ENCODE results near the gene SULT1C4. TPM values are rescaled to one million over a fixed set of nuclear protein-coding genes. Genes with fewer than 3 reads are reported as not detected.
"Not testable (repeated sequence)": the region's sequence is repeated elsewhere in the genome, so short reads cannot be mapped to it uniquely, and the experiment has no call there.

The SULT1C4 gene
- total RNA-seq, 1 donor from 2014 or later = 10.6 TPM

- intact Hi-C loops (cut with DNase I) = no loop called here
- TF ChIP-seq CTCF (IDR thresholded peaks at IDR 0.05) = no peak
- ATAC-seq (no peak), DNase-seq (no peak)
- Histone ChIP-seq H3K36me3 (no peaks in the 10 kb centered on the region), H3K4me3 (no peak overlapping the region), H3K9me3 (no peaks in the 10 kb centered on the region), H3K4me1 (no peaks in the 10 kb centered on the region), H3K27me3 (ENCODE audit: low read depth) (no peaks in the 10 kb centered on the region), H3K27ac (no peak overlapping the region)
Measured at GRCh38 chr2:108423067-108423466, 45.3 kb downstream of the SULT1C4 start.

DNA sequence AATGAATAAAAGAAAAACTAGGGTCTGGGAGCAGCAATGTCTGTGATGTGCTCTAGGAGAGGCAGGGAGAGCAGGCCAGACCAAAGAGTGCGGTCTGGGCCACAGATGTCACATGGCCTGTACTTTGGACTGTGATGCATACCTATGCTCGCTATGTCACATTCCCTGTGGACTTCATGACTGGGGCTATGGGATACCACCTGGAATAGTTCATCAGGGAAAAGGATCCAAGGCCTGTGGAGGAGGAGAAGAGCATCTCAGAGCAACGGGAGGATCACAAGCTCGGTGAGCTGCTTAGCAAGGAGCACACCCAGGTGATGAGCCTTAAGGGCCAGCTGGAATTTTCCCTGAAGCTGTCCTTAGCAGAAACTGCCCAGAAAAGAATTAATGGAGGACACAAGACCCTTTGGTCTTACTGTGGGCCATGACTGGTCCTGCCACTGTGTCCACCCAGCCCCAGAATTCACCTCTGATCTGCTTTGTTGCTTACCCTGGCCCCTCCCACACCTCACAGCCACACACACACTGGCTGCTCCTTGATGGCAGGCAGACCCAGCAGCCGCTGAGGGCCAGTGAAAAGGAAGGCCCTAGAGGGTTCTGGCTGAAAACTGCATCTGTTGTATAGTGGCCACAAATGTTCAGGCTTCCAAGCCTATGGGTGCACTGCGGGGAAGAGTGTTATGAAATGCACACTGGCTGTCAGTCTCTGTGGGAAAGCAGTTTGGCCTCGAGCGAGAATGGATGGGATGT is 45.9 kb downstream of the SULT1C4 start:
- Histone ChIP-seq H3K9me3 (no peaks in the 10 kb centered on the region), H3K27me3 (ENCODE audit: low read depth) (no peaks in the 10 kb centered on the region), H3K36me3 (no peaks in the 10 kb centered on the region), H3K27ac (no peak overlapping the region), H3K4me3 (no peak overlapping the region), H3K4me1 (no peaks in the 10 kb centered on the region)
- intact Hi-C loops (cut with DNase I) = no loop called here
- DNase-seq = no peak
- no peak for ATAC-seq
- no peak for TF ChIP-seq CTCF (IDR thresholded peaks at IDR 0.05)

DNA sequence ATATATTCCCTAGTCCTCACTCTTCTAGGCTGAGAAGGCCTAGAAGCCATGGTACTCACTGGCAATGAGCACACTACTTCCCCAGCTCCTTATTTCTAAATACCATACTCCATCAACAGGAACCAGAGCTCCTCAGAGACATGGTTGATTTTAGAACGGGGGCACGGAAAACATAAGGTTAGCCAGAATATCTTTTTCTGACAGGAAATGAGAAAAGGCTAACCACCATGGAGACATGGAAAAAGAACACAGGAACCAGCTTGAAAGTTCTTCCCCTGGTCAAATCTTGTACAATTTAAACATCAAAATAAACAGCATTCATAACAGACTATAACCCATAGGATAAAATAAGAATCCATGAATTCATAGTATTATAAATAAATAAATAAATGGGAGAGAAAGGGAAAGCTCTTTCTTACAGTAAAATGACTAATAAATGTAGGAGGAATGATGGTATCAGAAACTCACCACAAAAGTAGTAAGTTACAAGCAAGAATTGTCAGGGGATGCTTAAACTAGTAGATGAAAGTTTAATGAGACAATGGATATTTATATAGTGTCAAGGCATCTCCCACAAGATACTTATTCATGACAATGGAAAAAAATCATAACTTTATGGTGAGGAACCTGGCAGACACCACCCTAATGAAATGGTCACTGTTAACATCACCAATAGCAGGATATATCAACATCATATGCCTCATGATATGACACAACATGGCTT is 50.7 kb downstream of the SULT1C4 start:
- no peak overlapping the region for H3K27ac ChIP-seq
- no peaks in the 10 kb centered on the region for H3K4me1 ChIP-seq
- DNase-seq (no peak), ATAC-seq (no peak)
- no peak overlapping the region for H3K4me3 ChIP-seq
- no peaks in the 10 kb centered on the region for H3K27me3 ChIP-seq (ENCODE audit: low read depth)
- H3K36me3 ChIP-seq = no peaks in the 10 kb centered on the region
- no peaks in the 10 kb centered on the region for H3K9me3 ChIP-seq
- no peak for TF ChIP-seq CTCF (IDR thresholded peaks at IDR 0.05)
- intact Hi-C loops (cut with DNase I) = no loop called here

- H3K27ac ChIP-seq; H3K9me3 ChIP-seq; ATAC-seq; H3K27me3 ChIP-seq (ENCODE audit: low read depth); H3K4me1 ChIP-seq; intact Hi-C loops (cut with DNase I); H3K4me3 ChIP-seq; H3K36me3 ChIP-seq; DNase-seq: not testable (repeated sequence)
Measured at GRCh38 chr2:108435578-108435977, 57.8 kb downstream of the SULT1C4 start.

DNA sequence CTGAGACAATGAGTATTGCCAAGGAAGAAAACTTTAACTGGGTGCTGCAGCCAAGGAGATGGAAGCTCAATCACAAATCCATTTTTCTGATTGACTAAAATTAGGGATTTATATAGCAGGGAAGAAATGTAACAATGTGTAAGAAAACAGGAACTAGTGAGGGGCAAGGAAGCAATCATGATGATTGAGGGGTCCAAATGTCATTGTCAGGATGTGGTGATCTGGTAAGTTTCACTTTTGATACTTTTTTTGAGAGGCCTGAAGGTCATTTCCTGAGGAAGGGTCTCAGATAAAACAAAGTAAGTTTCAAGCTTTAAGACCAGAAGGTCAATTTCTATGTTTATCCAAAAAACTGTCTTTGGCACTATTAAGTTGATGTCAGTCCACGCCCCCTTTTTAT is 59.2 kb downstream of the SULT1C4 start:
- TF ChIP-seq CTCF (IDR thresholded peaks at IDR 0.05) = no peak
- H3K4me3 ChIP-seq = no peak overlapping the region
- intact Hi-C loops (cut with DNase I) = no loop called here
- H3K4me1 ChIP-seq = no peaks in the 10 kb centered on the region
- DNase-seq = no peak
- no peak overlapping the region for H3K27ac ChIP-seq
- H3K36me3 ChIP-seq = no peaks in the 10 kb centered on the region
- H3K9me3 ChIP-seq = no peaks in the 10 kb centered on the region
- ATAC-seq = no peak
- no peaks in the 10 kb centered on the region for H3K27me3 ChIP-seq (ENCODE audit: low read depth)

Other genes with a start within 250 kb of the SULT1C4 start
- gene SULT1C3, start 138.0 kb upstream of the SULT1C4 start, total RNA-seq = not detected
- gene SULT1C2, start 89.1 kb upstream of the SULT1C4 start, total RNA-seq = 1.2 TPM
- gene GCC2, start 71.3 kb downstream of the SULT1C4 start, total RNA-seq = 52.4 TPM
- 85.5 TPM for gene LIMS1, start 156.5 kb downstream of the SULT1C4 start, total RNA-seq

Measured in lower lobe of right lung (tissue), 2 donors.